Large intestine (tissue), 3 donors: ENCODE results near the gene MEN1. TPM values are rescaled to one million over a fixed set of nuclear protein-coding genes. Genes with fewer than 3 reads are reported as not detected.

Source experiments
- DNase-seq, 2 donors: peaks; one replicate each; pipeline versions ENCODE4 v3.0.0 to v3.0.0-alpha.2; 2013
- H3K27ac ChIP-seq: one replicate; pipeline ENCODE4 v1.5.1; 2013; ENCODE audit warnings: low read length
- H3K27me3 ChIP-seq: 2 replicates; pipeline ENCODE4 v1.6.1; 2013; ENCODE audit warnings: low read length; ENCODE audit not compliant: control insufficient read depth, insufficient read depth
- H3K36me3 ChIP-seq: 2 replicates; pipeline ENCODE4 v1.6.1; 2013; ENCODE audit warnings: low read length; ENCODE audit not compliant: control insufficient read depth, insufficient read depth
- H3K4me1 ChIP-seq: one replicate; pipeline ENCODE4 v1.6.1; 2013; ENCODE audit warnings: low read length; ENCODE audit not compliant: control insufficient read depth, insufficient read depth
- H3K4me3 ChIP-seq: one replicate; pipeline ENCODE4 v1.5.1; 2013; ENCODE audit warnings: low read length
- H3K9me3 ChIP-seq: one replicate; pipeline ENCODE4 v1.6.1; 2013; ENCODE audit warnings: mild to moderate bottlenecking, low read depth, low read length, moderate library complexity; ENCODE audit not compliant: control insufficient read depth
- WGBS: methylation state at CpG from one replicate; pipeline ENCODE4 v1.1.5; 2013; ENCODE audit warnings: low lambda C conversion rate; ENCODE audit not compliant: insufficient coverage; 5-methylcytosine and 5-hydroxymethylcytosine counted together
- polyA plus RNA-seq: library from polyadenylated mRNA; unstranded; fragments of 120-200 nt; gene quantifications from one replicate; pipeline ENCODE4 v1.2.1, GENCODE V29; 2013

MEN1 gene
- polyA plus RNA-seq, 1 donor: 29.0 TPM

GRCh38 chr11:64777449-64778222 lies 32.7 kb downstream of the MEN1 start:
- Histone ChIP-seq H3K36me3 (peaks cover 43% of the 10 kb centered on the region), H3K4me1 (peaks cover 10% of the 10 kb centered on the region), H3K27me3 (no peaks in the 10 kb centered on the region), H3K4me3 (peak overlapping the region; percentile 72), H3K27ac (peak overlapping the region; percentile 99), H3K9me3 (no peaks in the 10 kb centered on the region)
- DNase-seq: peak; percentile 86
- no CpG with 5 or more reads among the region's 98 CpGs for WGBS

- no CpG with 5 or more reads among the region's 3 CpGs for WGBS
- Histone ChIP-seq H3K9me3 (no peaks in the 10 kb centered on the region), H3K36me3 (peaks cover 50% of the 10 kb centered on the region), H3K27ac (peak overlapping the region; percentile 49), H3K4me3 (peak overlapping the region; percentile 67), H3K4me1 (peaks cover 10% of the 10 kb centered on the region), H3K27me3 (no peaks in the 10 kb centered on the region)
- DNase-seq: no peak
Observed at GRCh38 chr11:64776875-64777274, 33.5 kb downstream of the MEN1 start.

- DNase-seq: no peak
- peaks cover 55% of the 10 kb centered on the region for H3K36me3 ChIP-seq
- H3K9me3 ChIP-seq: no peaks in the 10 kb centered on the region
- peaks cover 10% of the 10 kb centered on the region for H3K4me1 ChIP-seq
- WGBS: no CpG with 5 or more reads among the region's 6 CpGs
- H3K27me3 ChIP-seq: no peaks in the 10 kb centered on the region
- peak overlapping the region; percentile 67 for H3K4me3 ChIP-seq
- no peak overlapping the region for H3K27ac ChIP-seq
Observed at GRCh38 chr11:64776425-64776824, 33.9 kb downstream of the MEN1 start.

- no peak for DNase-seq
- no CpG with 5 or more reads among the region's 5 CpGs for WGBS
- Histone ChIP-seq H3K4me3 (no peak overlapping the region), H3K36me3 (peaks cover 76% of the 10 kb centered on the region), H3K27me3 (no peaks in the 10 kb centered on the region), H3K9me3 (no peaks in the 10 kb centered on the region), H3K4me1 (peaks cover 6% of the 10 kb centered on the region), H3K27ac (no peak overlapping the region)
Observed at GRCh38 chr11:64774144-64774543, 36.2 kb downstream of the MEN1 start.

GRCh38 chr11:64772303-64773018 lies 37.9 kb downstream of the MEN1 start:
- 90% methylated on average over 2 of the region's 3 CpGs for WGBS
- Histone ChIP-seq H3K27ac (no peak overlapping the region), H3K36me3 (peaks cover 93% of the 10 kb centered on the region)

GRCh38 chr11:64771861-64772260 lies 38.5 kb downstream of the MEN1 start:
- H3K27ac ChIP-seq: no peak overlapping the region
- H3K4me3 ChIP-seq: no peak overlapping the region
- DNase-seq: no peak
- H3K4me1 ChIP-seq: peaks cover 6% of the 10 kb centered on the region
- no peaks in the 10 kb centered on the region for H3K9me3 ChIP-seq
- H3K36me3 ChIP-seq: peaks cover 95% of the 10 kb centered on the region
- no CpG with 5 or more reads among the region's 2 CpGs for WGBS
- no peaks in the 10 kb centered on the region for H3K27me3 ChIP-seq

More at GRCh38 chr11:64772303-64773018, 37.9 kb downstream of the MEN1 start:
- no peaks in the 10 kb centered on the region for H3K27me3 ChIP-seq
- DNase-seq: no peak
- peaks cover 6% of the 10 kb centered on the region for H3K4me1 ChIP-seq
- H3K4me3 ChIP-seq: no peak overlapping the region
- H3K9me3 ChIP-seq: no peaks in the 10 kb centered on the region

- no peaks in the 10 kb centered on the region for H3K4me1 ChIP-seq
Observed at GRCh38 chr11:64770120-64770519, 40.2 kb downstream of the MEN1 start.

GRCh38 chr11:64769283-64769682 lies 41.1 kb downstream of the MEN1 start:
- Histone ChIP-seq H3K27me3 (no peaks in the 10 kb centered on the region), H3K9me3 (peaks cover 2% of the 10 kb centered on the region), H3K27ac (no peak overlapping the region), H3K36me3 (peaks cover 95% of the 10 kb centered on the region), H3K4me3 (no peak overlapping the region), H3K4me1 (no peaks in the 10 kb centered on the region)
- DNase-seq: no peak
- WGBS: 96% methylated on average over 4 of the region's 6 CpGs

More at GRCh38 chr11:64770120-64770519, 40.2 kb downstream of the MEN1 start:
- Histone ChIP-seq H3K27me3 (no peaks in the 10 kb centered on the region), H3K9me3 (peaks cover 2% of the 10 kb centered on the region), H3K4me3 (no peak overlapping the region), H3K36me3 (peaks cover 93% of the 10 kb centered on the region), H3K27ac (no peak overlapping the region)
- DNase-seq: no peak
- no CpG with 5 or more reads among the region's 12 CpGs for WGBS

GRCh38 chr11:64768300-64768694 lies 42.1 kb downstream of the MEN1 start:
- no peak overlapping the region for H3K27ac ChIP-seq
- DNase-seq: no peak
- peaks cover 2% of the 10 kb centered on the region for H3K9me3 ChIP-seq
- H3K36me3 ChIP-seq: peaks cover 96% of the 10 kb centered on the region
- H3K4me3 ChIP-seq: no peak overlapping the region
- H3K4me1 ChIP-seq: no peaks in the 10 kb centered on the region
- WGBS: no CpG with 5 or more reads among the region's 6 CpGs
- no peaks in the 10 kb centered on the region for H3K27me3 ChIP-seq

GRCh38 chr11:64767344-64768299 lies 42.7 kb downstream of the MEN1 start:
- no peak overlapping the region for H3K27ac ChIP-seq
- peaks cover 96% of the 10 kb centered on the region for H3K36me3 ChIP-seq
- no peaks in the 10 kb centered on the region for H3K4me1 ChIP-seq
- H3K4me3 ChIP-seq: no peak overlapping the region
- peak in 1 of 2 donors; percentile 37 for DNase-seq
- WGBS: no CpG with 5 or more reads among the region's 19 CpGs
- peaks cover 2% of the 10 kb centered on the region for H3K9me3 ChIP-seq
- no peaks in the 10 kb centered on the region for H3K27me3 ChIP-seq
